GM12873 (cell line): ENCODE measurements around the gene SPIB.

Experiments
- TF ChIP-seq, protein P1 (sequence below): IDR thresholded peaks from 2 replicates; pipeline ENCODE4 v1.5.1; 2012; ENCODE audit warnings: low read depth, mild to moderate bottlenecking, moderate library complexity, low read length, control low read depth; ENCODE audit not compliant: insufficient read depth; ENCODE audit errors: missing control alignments

Gene SPIB

DNA sequence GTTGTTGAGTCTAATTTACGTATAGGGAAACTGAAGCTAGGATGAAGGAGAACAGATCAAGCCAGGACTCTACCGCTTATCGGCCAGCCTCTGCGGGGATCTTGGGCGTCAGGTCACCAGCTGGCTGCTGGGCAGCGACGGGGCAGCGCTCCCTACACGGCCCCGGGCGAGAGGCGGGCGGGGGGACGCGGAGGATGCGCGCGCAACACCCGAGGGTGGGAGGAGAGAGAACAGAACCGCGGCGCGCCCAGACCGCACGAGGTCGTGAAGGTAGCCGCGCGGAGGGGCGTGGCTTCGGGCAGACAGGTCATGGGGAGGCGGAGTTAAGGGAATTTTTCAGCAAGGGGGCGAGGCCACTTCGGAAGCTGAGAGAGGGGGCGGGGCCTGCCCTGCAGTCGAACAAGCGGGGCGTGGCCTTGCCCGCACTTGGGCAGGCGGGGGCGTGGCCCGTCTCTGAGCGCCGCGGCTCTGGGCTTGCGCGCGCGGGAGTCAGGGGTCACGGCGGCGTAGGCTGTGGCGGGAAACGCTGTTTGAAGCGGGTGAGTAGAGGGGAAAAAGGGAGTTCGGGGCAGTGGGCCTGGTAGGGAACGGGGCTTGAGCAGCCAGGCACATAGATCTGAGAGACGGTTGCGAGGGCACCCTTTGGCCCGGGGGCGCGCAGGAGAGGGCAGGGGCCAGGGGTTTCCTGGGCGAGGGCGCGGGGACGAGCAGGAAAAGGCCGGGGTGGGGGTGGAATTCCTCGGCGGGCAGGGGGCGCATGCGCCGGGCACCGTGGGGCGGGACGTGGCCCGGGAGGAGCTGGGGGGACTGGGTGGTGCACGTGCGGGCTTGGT is 34.7 kb upstream of the SPIB start, which contains the start of gene POLD1:
Gene POLD1, plus strand, starts transcription at position 496 of the 833 bp plus-strand sequence. CDS start 14,505 bp downstream, outside the sequence.
- TF ChIP-seq, protein P1, sequence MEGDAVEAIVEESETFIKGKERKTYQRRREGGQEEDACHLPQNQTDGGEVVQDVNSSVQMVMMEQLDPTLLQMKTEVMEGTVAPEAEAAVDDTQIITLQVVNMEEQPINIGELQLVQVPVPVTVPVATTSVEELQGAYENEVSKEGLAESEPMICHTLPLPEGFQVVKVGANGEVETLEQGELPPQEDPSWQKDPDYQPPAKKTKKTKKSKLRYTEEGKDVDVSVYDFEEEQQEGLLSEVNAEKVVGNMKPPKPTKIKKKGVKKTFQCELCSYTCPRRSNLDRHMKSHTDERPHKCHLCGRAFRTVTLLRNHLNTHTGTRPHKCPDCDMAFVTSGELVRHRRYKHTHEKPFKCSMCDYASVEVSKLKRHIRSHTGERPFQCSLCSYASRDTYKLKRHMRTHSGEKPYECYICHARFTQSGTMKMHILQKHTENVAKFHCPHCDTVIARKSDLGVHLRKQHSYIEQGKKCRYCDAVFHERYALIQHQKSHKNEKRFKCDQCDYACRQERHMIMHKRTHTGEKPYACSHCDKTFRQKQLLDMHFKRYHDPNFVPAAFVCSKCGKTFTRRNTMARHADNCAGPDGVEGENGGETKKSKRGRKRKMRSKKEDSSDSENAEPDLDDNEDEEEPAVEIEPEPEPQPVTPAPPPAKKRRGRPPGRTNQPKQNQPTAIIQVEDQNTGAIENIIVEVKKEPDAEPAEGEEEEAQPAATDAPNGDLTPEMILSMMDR, result no peak

DNA sequence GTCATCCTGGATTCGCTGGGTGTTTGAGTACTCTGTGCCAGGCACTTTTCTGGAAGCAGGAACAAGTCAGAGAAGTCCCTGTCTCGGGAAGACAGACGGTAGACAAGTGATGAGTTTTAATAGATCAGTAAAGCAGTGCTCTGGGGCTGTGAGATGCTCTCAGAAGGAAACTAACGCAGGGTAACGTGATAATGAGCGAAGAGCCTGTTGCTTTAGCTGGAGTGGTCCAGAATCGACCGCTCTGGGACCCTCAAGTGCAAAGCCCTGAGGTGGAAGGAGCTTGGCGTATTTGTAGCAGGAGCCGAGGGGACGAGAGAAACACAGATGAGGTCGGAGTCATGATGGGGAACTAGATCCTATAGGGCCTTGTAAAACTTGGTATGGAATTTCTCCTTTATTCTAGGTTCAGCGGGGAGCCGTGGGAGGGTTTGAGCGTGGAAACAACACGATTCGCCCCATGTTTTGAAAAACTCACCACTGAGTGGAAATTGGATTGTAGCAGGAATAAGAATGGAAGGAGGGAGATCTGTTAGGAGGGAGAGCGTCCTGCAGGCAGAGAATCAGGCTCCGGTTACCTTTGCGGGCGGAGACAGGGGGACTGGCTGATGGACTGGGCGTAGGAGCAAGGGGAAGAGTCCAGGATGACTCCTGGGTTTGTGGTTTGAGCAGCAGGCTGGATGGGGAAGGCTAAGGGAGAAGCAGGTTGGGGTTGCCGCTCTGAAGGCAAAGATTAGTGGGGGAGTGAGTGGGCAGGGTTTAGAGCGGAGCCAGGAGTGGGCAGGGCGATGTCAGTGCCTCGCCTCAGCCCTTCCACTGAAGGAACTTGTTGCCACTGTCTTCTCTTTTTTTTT is 33.8 kb upstream of the SPIB start:
- TF ChIP-seq, protein P1, result no peak

DNA sequence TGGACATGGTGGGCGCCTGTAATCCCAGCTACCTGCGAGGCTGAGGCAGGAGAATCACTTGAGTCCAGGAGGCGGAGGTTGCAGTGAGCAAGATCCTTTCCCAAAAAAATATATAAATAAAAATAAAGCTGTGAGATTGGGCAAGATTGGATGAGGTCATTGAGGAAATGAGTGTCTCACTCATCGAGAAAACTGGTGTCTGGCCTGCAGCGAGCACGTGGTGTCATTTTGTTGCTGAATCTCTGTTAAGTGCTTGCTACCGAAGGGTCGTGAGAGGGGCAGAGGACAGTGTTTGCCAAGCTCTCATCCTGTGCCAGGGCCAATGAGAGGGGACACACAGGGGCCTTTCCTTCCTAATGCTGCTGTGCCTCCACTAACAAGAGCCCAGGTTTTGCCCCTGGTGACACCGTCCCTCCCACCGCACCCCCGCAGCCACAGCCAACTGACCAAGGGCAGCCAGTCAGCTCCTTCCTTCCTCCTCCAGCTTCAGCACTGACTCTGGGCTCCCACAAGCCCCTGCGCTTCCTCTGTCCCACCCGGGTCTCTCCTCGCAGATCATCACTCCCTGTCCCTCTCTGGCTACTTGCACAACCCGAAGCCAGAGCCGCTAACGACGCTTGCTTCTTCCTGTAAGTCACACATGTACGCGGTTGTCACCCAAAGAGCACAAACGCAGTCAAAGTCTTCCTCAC is 31.4 kb upstream of the SPIB start:
- TF ChIP-seq, protein P1, result no peak

DNA sequence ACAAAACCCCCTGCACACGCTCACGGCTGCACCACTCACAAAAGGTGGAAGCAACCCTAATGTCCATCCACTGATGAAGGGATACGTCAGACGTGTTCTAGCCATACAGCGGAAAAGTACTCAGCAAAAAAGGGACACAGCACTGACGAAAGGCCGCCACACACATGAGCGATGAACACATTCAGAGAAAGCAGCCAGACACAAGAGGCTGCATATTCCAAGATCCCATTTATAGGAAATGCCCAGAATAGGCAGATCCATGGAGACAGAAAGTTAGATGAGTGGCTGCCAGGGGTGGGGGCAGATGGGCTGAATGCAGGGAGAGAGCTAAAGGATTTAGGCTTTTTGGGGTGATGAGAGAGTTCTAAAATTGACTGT is 30.9 kb upstream of the SPIB start:
- TF ChIP-seq, protein P1, result no peak

DNA sequence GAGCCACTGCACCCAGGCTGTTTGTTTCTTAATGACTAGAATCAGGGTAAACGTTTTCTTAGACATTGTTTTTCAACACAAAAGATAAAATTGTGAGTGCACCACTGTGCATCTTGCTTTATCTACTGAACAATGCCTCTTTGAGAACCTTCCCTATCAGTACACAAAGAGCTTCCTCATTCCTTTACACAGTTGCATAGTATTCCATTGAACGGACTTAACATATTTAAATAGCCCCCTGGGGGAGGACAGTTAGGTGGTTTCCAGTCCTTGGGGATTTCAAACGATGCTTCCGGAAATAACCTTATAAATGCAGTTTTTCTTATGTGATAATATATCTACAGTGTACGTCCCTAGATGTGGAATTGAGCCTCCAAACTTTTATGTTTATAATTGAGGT is 26.0 kb upstream of the SPIB start:
- TF ChIP-seq, protein P1, result no peak

DNA sequence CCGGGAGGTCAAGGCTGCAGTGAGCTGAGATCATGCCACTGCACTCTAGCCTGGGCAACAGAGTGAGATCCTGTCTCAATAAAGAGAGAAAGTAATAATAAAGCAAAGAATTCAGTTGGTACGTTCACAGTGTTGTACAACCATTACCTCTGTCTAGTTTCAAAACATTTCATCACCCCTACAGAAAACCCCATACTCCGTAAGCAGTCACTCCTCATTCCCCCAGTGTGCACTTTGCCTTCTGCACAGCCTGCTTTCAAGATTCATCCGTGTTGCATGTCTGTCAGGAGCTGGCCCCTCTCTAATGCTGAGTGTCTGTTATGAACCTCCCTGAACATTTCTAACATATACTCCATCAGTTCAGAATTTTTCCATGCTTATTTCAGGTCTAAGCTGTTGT is 25.1 kb upstream of the SPIB start:
- TF ChIP-seq, protein P1, result no peak

DNA sequence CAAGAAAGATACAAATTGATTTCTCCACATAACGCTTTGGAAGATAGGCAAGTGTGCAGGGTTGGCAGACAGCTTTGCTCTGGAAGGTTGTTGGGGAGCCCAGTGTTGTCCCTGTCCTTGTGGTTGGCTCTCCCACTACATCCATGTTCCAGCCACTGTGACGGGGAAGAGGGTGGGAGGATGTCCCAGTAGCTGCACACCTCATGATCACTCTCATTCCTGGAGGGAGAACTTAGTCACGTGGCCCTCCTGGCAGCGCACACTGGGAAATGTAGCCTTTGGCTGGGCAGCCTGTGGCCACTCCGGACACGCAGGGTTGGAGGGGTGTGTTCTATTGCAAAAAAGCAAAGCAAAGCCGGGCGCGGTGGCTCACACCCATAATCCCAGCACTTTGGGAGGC is 24.7 kb upstream of the SPIB start:
- TF ChIP-seq, protein P1, result no peak
